OCI-LY7 (cell line): ENCODE results near the gene FAM111A. TPM values are rescaled to one million over a fixed set of nuclear protein-coding genes. Genes with fewer than 3 reads are reported as not detected.

Source experiments
- BruUV-seq: library from RNA; stranded (reverse); fragments of 400-500 nt; replicated peaks from 2 replicates; lab custom pipeline; 2021; lab: Mats Ljungman, UMichigan
- CTCF ChIA-PET: fragments of 300-600 bp; sonication (Branson Sonifier 250); formaldehyde crosslinking; loops from one replicate; lab custom pipeline; 2022; ENCODE audit warnings: antibody characterized with exemption; ENCODE audit not compliant: unreplicated experiment; lab: Charles Lee
- POLR2A ChIA-PET: fragments of 300-600 bp; sonication (Branson Sonifier 250); formaldehyde crosslinking; loops from one replicate; lab custom pipeline; 2022; ENCODE audit warnings: antibody characterized with exemption; lab: Charles Lee
- DNase-seq: peaks from one replicate; pipeline ENCODE4 v3.0.0-alpha.2; 2015; ENCODE audit warnings: low spot score
- H2AFZ ChIP-seq: fragments of 200-600 bp; sonication (generic), shearing (Covaris generic); 2 replicates; pipeline ENCODE4 v1.6.1; 2014; ENCODE audit warnings: mild to moderate bottlenecking, antibody characterized with exemption, low read length, moderate library complexity
- H3K27ac ChIP-seq: fragments of 200-600 bp; sonication (generic); 2 replicates; pipeline ENCODE4 v1.5.1; 2014; ENCODE audit warnings: mixed run types, low read depth, mild to moderate bottlenecking, moderate library complexity, low read length, inconsistent platforms; ENCODE audit not compliant: poor library complexity, severe bottlenecking
- H3K36me3 ChIP-seq: fragments of 200-600 bp; sonication (generic); 2 replicates; pipeline ENCODE4 v1.6.1; 2014; ENCODE audit warnings: mild to moderate bottlenecking, antibody characterized with exemption, low read length, moderate library complexity, mixed read lengths; ENCODE audit not compliant: insufficient read depth
- H3K4me1 ChIP-seq: fragments of 200-600 bp; sonication (generic); 2 replicates; pipeline ENCODE4 v1.5.1; 2014; ENCODE audit warnings: mild to moderate bottlenecking, low read length; ENCODE audit not compliant: insufficient read depth, poor library complexity, severe bottlenecking
- H3K4me2 ChIP-seq: fragments of 200-600 bp; sonication (generic); 2 replicates; pipeline ENCODE4 v1.6.1; 2014; ENCODE audit warnings: mild to moderate bottlenecking, low read length
- H3K4me3 ChIP-seq: fragments of 200-600 bp; sonication (generic); 2 replicates; pipeline ENCODE4 v1.5.1; 2014; ENCODE audit warnings: mild to moderate bottlenecking, low read depth, low read length; ENCODE audit not compliant: poor library complexity, severe bottlenecking
- H3K79me2 ChIP-seq: fragments of 200-600 bp; sonication (generic); 2 replicates; pipeline ENCODE4 v1.6.1; 2016; ENCODE audit warnings: low read depth, mild to moderate bottlenecking, low read length, moderate library complexity, mixed read lengths; ENCODE audit not compliant: insufficient read depth
- H3K9me2 ChIP-seq: fragments of 200-600 bp; sonication (generic); 2 replicates; pipeline ENCODE4 v1.6.1; 2016; ENCODE audit warnings: mild to moderate bottlenecking, low read length, mixed read lengths; ENCODE audit not compliant: insufficient read depth
- H3K9me3 ChIP-seq: fragments of 200-600 bp; sonication (generic); 2 replicates; pipeline ENCODE4 v1.6.1; 2014; ENCODE audit warnings: mild to moderate bottlenecking, mixed run types, low read length, mixed read lengths
- H4K20me1 ChIP-seq: fragments of 200-600 bp; sonication (generic); 2 replicates; pipeline ENCODE4 v1.6.1; 2014; ENCODE audit warnings: mild to moderate bottlenecking, antibody characterized with exemption, low read length, moderate library complexity, mixed read lengths; ENCODE audit not compliant: insufficient read depth
- CTCF ChIP-seq: fragments of 200-600 bp; sonication (generic); conservative IDR thresholded peaks from 2 replicates; pipeline ENCODE4 v1.5.1; 2014; ENCODE audit warnings: mild to moderate bottlenecking, antibody characterized with exemption, low read length, moderate library complexity, mixed read lengths
- EZH2phosphoT487 ChIP-seq: fragments of 200-600 bp; sonication (generic); IDR thresholded peaks from 2 replicates; pipeline ENCODE4 v1.6.1; 2018; ENCODE audit warnings: low read depth, borderline replicate concordance, mild to moderate bottlenecking, mixed run types, antibody characterized with exemption, low read length, moderate library complexity, mixed read lengths
- intact Hi-C: fragments of 100-400 bp; cut with micrococcal nuclease; formaldehyde crosslinking; loops from one replicate; pipeline ENCODE4 v1.10.0; 2022; ENCODE audit not compliant: unreplicated experiment
- total RNA-seq, 2 experiments: library from RNA; depleted of rRNA in 1 of 2; stranded (reverse); fragments of >200 nt in 1 of 2; shearing (Covaris generic) in 1 of 2; gene quantifications; 2 replicates each; pipeline ENCODE4 v1.2.3, GENCODE V29; 2014 to 2022

FAM111A gene
- total RNA-seq, 2 experiments from 2014 or later, result 83.9 to 93.7 TPM

GRCh38 chr11:59186130-59186594 lies 43.5 kb downstream of the FAM111A start:
- Histone ChIP-seq H2AFZ (no peak overlapping the region; the same call in 1 of the 2 replicates), H4K20me1 (no peaks in the 10 kb centered on the region), H3K9me2 (no peaks in the 10 kb centered on the region), H3K4me3 (no peak overlapping the region), H3K9me3 (no peaks in the 10 kb centered on the region), H3K27ac (no peak overlapping the region), H3K79me2 (no peaks in the 10 kb centered on the region), H3K4me1 (peaks cover 17% of the 10 kb centered on the region), H3K36me3 (no peaks in the 10 kb centered on the region; the same call in 1 of the 2 replicates), H3K4me2 (no peak overlapping the region)
- no TSS peak for BruUV-seq
- ChIA-PET POLR2A (interaction anchor here (0.6 to 1.7 kb wide), 2 partner anchors 14 to 472 kb away, joined by 3 to 7 read pairs; partner anchors contain the start of gene DTX4), CTCF (interaction anchor here (0.8 to 1.9 kb wide), 4 partner anchors 8 to 38 kb away, joined by 3 to 6 read pairs (median 3); no protein-coding TSS in a partner anchor)
- intact Hi-C loops, result no loop called here
- DNase-seq, result peak; percentile 49
- TF ChIP-seq EZH2phosphoT487 (no peak), CTCF (peak; percentile 89)

- Histone ChIP-seq H3K9me3 (no peaks in the 10 kb centered on the region), H3K9me2 (no peaks in the 10 kb centered on the region), H3K4me2 (no peak overlapping the region), H4K20me1 (no peaks in the 10 kb centered on the region), H3K36me3 (no peaks in the 10 kb centered on the region; the same call in 1 of the 2 replicates), H3K79me2 (no peaks in the 10 kb centered on the region), H3K27ac (no peak overlapping the region), H2AFZ (no peak overlapping the region), H3K4me1 (peaks cover 17% of the 10 kb centered on the region), H3K4me3 (no peak overlapping the region)
- POLR2A ChIA-PET, result interaction anchor here (0.6 to 1.1 kb wide), 2 partner anchors 64 to 143 kb away, joined by 3 read pairs; no protein-coding TSS in a partner anchor
- no TSS peak for BruUV-seq
- DNase-seq, result no peak
- CTCF ChIA-PET, result interaction anchor here (0.9 to 1.9 kb wide), 2 partner anchors 34 to 37 kb away, joined by 3 to 6 read pairs; no protein-coding TSS in a partner anchor
- TF ChIP-seq EZH2phosphoT487, result no peak
- TF ChIP-seq CTCF, result no peak
- intact Hi-C loops, result no loop called here
These were observed 44.4 kb downstream of the FAM111A start for GRCh38 chr11:59187035-59187434.

- no peaks in the 10 kb centered on the region for H3K9me3 ChIP-seq
- intact Hi-C loops, result no loop called here
- TF ChIP-seq EZH2phosphoT487, result no peak
- no peak for TF ChIP-seq CTCF
- no peaks in the 10 kb centered on the region; the same call in 1 of the 2 replicates for H3K36me3 ChIP-seq
- no peaks in the 10 kb centered on the region for H3K79me2 ChIP-seq
- BruUV-seq, result no TSS peak
- ChIA-PET POLR2A (interaction anchor here (1.1 kb wide), 1 partner anchor 63 kb away, joined by 3 read pairs; no protein-coding TSS in a partner anchor), CTCF (no interaction called here)
- H3K27ac ChIP-seq, result no peak overlapping the region
- no peak overlapping the region for H2AFZ ChIP-seq
- H3K4me2 ChIP-seq, result no peak overlapping the region
- H4K20me1 ChIP-seq, result no peaks in the 10 kb centered on the region
- no peaks in the 10 kb centered on the region for H3K9me2 ChIP-seq
- H3K4me1 ChIP-seq, result peaks cover 17% of the 10 kb centered on the region
- DNase-seq, result no peak
- H3K4me3 ChIP-seq, result no peak overlapping the region
These were observed 44.9 kb downstream of the FAM111A start for GRCh38 chr11:59187587-59187986.
